ENCODE measurements around the gene THBS4.
A peak's percentile ranks its signal among the peaks of the same experiment; 100 is the strongest.
"Not testable (repeated sequence)": the region's sequence is repeated elsewhere in the genome, so short reads cannot be mapped to it uniquely, and the experiment has no call there.

The THBS4 gene

GRCh38 chr5:80077051-80077714 is 42.0 kb downstream of the THBS4 start:
- DNase-seq, result no peak

- no peak for DNase-seq
These were observed 43.8 kb downstream of the THBS4 start for GRCh38 chr5:80078921-80079320.

- DNase-seq, result no peak
These were observed 47.1 kb downstream of the THBS4 start for GRCh38 chr5:80082281-80082680.

- peak; percentile 63 to 69 (median 67) for DNase-seq
These were observed 47.6 kb downstream of the THBS4 start for GRCh38 chr5:80082731-80083100.

- DNase-seq, result peak; percentile 65 to 89 (median 86)
These were observed 48.1 kb downstream of the THBS4 start for GRCh38 chr5:80083101-80083890.

GRCh38 chr5:80090884-80091166 is 55.7 kb downstream of the THBS4 start:
- DNase-seq, result no peak

GRCh38 chr5:80091792-80092192 is 56.6 kb downstream of the THBS4 start:
- DNase-seq, result peak; percentile 70 to 81 (median 78)

GRCh38 chr5:80092486-80093107 is 57.4 kb downstream of the THBS4 start:
- DNase-seq, result no peak

GRCh38 chr5:80093796-80094195 is 58.6 kb downstream of the THBS4 start:
- DNase-seq, result no peak

- DNase-seq, result no peak
These were observed 59.1 kb downstream of the THBS4 start for GRCh38 chr5:80094236-80094738.

GRCh38 chr5:80097451-80097850 is 62.3 kb downstream of the THBS4 start:
- DNase-seq, result no peak

- no peak for DNase-seq
These were observed 66.8 kb downstream of the THBS4 start for GRCh38 chr5:80101993-80102392.

- DNase-seq, result peak in 2 of 3 donors; percentile 30 to 39
These were observed 68.2 kb downstream of the THBS4 start for GRCh38 chr5:80103371-80103770.

GRCh38 chr5:80105698-80106439 is 70.7 kb downstream of the THBS4 start:
- no peak for DNase-seq

GRCh38 chr5:80106916-80107315 is 71.8 kb downstream of the THBS4 start:
- no peak for DNase-seq

GRCh38 chr5:80109646-80110478 is 74.7 kb downstream of the THBS4 start:
- DNase-seq, result no peak

GRCh38 chr5:80111376-80111990 is 76.3 kb downstream of the THBS4 start:
- not testable (repeated sequence) for DNase-seq

- peak; percentile 40 to 69 (median 58) for DNase-seq
These were observed 79.7 kb downstream of the THBS4 start for GRCh38 chr5:80114860-80115259.

- DNase-seq, result no peak
These were observed 80.9 kb downstream of the THBS4 start for GRCh38 chr5:80116000-80116399.

- DNase-seq, result no peak
These were observed 81.3 kb downstream of the THBS4 start for GRCh38 chr5:80116465-80116864.

- DNase-seq, result no peak
These were observed 82.3 kb downstream of the THBS4 start for GRCh38 chr5:80117446-80117845.

GRCh38 chr5:80119372-80119771 is 84.2 kb downstream of the THBS4 start:
- no peak for DNase-seq

Measured in suppressor macrophage treated with lipopolysaccharide for 1 hour (primary cell).